ENCODE data around the gene GNS.

The GNS gene

DNA sequence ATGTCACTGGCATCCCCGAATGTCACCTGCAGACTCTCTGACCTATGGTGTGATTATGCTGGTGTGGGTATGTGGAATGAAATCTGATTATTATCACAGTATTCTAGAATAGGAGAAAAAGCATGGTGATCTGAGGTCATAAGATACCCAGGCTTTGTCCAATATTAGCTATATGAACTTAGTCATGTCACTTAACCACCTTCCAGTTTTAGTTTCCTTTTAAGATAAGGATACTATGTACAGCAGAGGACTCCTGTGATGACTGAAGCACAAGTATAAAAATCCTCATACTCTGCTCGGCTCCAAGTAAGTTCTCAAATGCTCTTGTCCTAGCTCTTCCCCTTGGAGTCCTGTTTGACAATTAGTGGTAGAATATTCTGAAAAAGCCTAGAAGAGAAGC is 2.8 kb downstream of the GNS start:
- Mint-ChIP-seq H3K4me3 (peak overlapping the region; percentile 96), H3K36me3 (ENCODE audit: low read depth) (peaks cover 70% of the 10 kb centered on the region), H3K9me3 (no peaks in the 10 kb centered on the region), H3K27me3 (no peaks in the 10 kb centered on the region), H3K4me1 (ENCODE audit: low read depth) (peaks cover 64% of the 10 kb centered on the region), H3K27ac (peak overlapping the region; percentile 88)
- intact Hi-C loops (cut with micrococcal nuclease), result loop anchor here (2.0 to 10.0 kb wide), 3 partner anchors 16 to 302 kb away; partner anchors contain the start of genes RASSF3 and TBK1

DNA sequence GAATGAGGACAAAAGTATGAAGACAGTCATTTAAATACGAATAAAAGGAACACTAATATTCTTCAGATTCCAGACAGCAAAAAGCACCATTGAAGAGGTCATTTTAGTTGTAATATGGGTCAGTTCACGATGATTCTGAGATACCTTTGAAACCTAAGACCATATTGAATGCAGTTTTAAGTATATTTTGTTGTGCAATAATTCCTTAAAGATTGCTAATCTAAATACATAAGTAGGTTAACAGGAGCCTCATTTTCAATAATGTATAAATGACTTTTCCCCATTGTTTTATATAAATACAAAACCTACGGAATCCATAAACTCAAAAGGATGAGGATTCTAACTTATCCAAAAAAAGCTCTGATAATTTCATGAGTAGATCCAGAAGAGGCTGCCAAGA is 5.8 kb downstream of the GNS start:
- peak overlapping the region; percentile 70 for H3K27ac Mint-ChIP-seq
- no peaks in the 10 kb centered on the region for H3K9me3 Mint-ChIP-seq
- no peak overlapping the region for H3K4me3 Mint-ChIP-seq
- H3K4me1 Mint-ChIP-seq (ENCODE audit: low read depth), result peaks cover 70% of the 10 kb centered on the region
- H3K27me3 Mint-ChIP-seq, result no peaks in the 10 kb centered on the region
- peaks cover 84% of the 10 kb centered on the region for H3K36me3 Mint-ChIP-seq (ENCODE audit: low read depth)
- intact Hi-C loops (cut with micrococcal nuclease), result loop anchor here (10.0 kb wide), 1 partner anchor 299 kb away; the partner anchor contains the start of gene TBK1

DNA sequence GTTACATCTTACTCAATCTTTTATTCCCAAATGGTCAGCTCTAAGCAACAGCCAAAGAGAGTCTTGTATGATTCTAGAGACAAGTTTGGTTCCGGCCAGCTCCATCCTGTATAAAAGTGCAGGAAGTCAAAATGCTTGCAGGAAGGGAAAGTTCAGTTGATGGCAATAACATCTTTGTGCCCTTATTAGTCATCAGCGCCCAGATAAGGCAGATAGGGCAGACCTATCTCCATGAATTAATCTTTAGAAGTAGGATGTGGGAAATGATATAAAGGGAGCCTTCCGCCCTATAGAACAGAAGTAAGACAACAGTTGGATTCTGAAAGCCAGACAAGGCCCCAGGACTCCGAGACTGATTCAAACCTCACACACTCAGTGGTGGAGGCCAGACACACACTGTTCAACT is 6.4 kb downstream of the GNS start:
- Mint-ChIP-seq H3K9me3 (no peaks in the 10 kb centered on the region), H3K4me3 (no peak overlapping the region), H3K27me3 (no peaks in the 10 kb centered on the region), H3K36me3 (ENCODE audit: low read depth) (peaks cover 89% of the 10 kb centered on the region), H3K4me1 (ENCODE audit: low read depth) (peaks cover 76% of the 10 kb centered on the region), H3K27ac (peak overlapping the region; percentile 70)
- intact Hi-C loops (cut with micrococcal nuclease), result loop anchor here (10.0 kb wide), 1 partner anchor 298 kb away; the partner anchor contains the start of gene TBK1

DNA sequence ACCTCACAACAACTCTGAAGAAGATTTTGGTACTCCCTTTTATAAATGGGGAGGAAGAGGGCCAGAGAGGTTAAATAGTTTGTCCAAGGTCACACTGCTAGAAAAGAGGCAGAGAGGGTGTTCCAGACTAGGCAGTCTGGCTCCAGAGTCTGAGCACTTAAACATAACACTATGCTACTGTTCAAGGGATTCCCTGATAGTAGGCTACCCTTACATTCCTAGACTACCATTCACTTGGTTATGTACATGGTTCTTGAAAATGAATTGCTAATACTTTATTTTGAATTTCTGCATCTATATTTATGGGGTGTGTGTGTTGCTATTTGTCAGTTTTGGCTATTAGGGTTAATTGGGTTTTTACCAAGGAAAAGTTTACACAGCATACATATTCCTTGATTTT is 7.2 kb downstream of the GNS start:
- no peak overlapping the region for H3K4me3 Mint-ChIP-seq
- H3K27ac Mint-ChIP-seq, result peak overlapping the region; percentile 43
- H3K36me3 Mint-ChIP-seq (ENCODE audit: low read depth), result peaks cover 95% of the 10 kb centered on the region
- H3K27me3 Mint-ChIP-seq, result no peaks in the 10 kb centered on the region
- H3K4me1 Mint-ChIP-seq (ENCODE audit: low read depth), result peaks cover 77% of the 10 kb centered on the region
- H3K9me3 Mint-ChIP-seq, result no peaks in the 10 kb centered on the region
- intact Hi-C loops (cut with micrococcal nuclease), result loop anchor here (10.0 kb wide), 1 partner anchor 297 kb away; the partner anchor contains the start of gene TBK1

DNA sequence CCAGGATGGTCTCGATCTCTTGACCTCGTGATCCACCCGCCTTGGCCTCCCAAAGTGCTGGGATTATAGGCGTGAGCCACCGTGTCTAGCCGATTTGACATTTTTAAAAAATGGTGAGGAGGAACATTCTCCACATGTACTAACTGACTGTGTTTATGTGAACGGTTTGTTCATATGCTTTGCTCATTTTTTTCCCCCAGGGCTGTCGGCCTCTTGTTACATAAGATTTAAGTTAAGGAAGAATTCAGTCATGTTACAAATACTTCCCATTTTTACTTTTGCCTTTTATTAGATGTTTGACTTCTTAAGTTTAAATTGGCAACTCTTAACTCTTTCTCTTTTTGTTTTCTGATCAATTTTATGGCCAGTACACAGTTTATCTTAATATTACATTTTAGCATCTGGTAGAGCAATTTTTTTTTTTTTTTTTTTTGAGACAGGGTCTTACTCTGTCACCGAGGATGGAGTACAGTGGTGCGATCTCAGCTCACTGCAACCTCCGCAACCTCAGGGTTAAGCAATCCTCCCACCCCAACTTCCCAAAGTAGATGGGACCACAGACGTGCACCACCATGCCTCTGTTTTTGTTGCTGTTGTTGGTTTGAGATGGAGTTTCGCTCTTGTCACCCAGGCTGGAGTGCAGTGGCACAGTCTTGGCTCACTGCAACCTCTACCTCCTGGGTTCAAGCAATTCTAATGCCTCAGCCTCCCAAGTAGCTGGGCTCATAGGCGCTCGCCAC is 9.6 kb downstream of the GNS start:
- Mint-ChIP-seq H3K4me3 (peak overlapping the region; percentile 45), H3K27ac (peak overlapping the region; percentile 85), H3K27me3 (no peaks in the 10 kb centered on the region), H3K4me1 (ENCODE audit: low read depth) (peaks cover 72% of the 10 kb centered on the region), H3K9me3 (no peaks in the 10 kb centered on the region), H3K36me3 (ENCODE audit: low read depth) (peaks cover 94% of the 10 kb centered on the region)
- intact Hi-C loops (cut with micrococcal nuclease), result loop anchor here (10.0 kb wide), 1 partner anchor 295 kb away; the partner anchor contains the start of gene TBK1

DNA sequence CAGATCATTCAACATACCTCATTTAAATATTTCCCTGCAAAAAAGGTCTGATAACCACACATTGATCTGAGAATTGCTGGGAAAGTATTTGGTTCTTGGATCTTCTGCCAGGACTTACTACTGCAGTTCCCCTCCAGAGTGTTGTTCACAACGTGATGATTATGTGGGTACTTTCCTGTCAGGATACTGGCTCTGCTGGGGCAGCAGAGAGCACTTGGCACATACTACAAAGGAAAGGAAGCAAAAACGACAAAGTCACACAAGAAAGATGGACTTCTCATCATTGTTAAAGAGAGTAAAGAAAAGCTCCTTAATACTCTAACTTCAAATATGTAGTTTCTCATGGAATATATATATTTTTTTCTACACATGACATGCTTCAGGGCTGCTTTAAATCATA is 11.5 kb downstream of the GNS start:
- intact Hi-C loops (cut with micrococcal nuclease), result no loop called here

DNA sequence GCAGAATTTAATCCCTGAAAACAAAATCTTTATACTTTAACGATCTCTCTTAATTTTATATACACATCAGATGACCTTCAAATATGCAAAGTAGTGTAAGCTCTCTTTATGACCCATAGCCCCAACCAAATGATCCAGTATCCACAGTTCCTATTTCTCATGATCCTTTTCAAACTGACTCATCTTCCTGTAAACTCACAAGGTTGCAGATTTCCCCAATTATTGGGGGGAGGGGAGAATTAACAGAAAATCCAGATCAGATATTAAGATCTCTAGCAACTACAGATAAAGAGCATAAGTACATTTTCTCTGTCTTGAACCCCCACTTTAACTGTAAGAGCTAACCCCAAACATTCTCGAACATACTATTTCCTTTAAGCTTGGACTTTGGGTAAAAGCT is 12.5 kb downstream of the GNS start:
- Mint-ChIP-seq H3K9me3 (no peaks in the 10 kb centered on the region), H3K27me3 (no peaks in the 10 kb centered on the region), H3K36me3 (ENCODE audit: low read depth) (peaks cover 97% of the 10 kb centered on the region), H3K4me1 (ENCODE audit: low read depth) (peaks cover 77% of the 10 kb centered on the region), H3K27ac (peak overlapping the region; percentile 77), H3K4me3 (no peak overlapping the region)
- intact Hi-C loops (cut with micrococcal nuclease), result no loop called here

More for the DNA sequence above, 11.5 kb downstream of the GNS start:
- Mint-ChIP-seq H3K27ac (no peak overlapping the region), H3K9me3 (no peaks in the 10 kb centered on the region), H3K4me1 (ENCODE audit: low read depth) (peaks cover 68% of the 10 kb centered on the region), H3K36me3 (ENCODE audit: low read depth) (peaks cover 94% of the 10 kb centered on the region), H3K27me3 (no peaks in the 10 kb centered on the region), H3K4me3 (no peak overlapping the region)

DNA sequence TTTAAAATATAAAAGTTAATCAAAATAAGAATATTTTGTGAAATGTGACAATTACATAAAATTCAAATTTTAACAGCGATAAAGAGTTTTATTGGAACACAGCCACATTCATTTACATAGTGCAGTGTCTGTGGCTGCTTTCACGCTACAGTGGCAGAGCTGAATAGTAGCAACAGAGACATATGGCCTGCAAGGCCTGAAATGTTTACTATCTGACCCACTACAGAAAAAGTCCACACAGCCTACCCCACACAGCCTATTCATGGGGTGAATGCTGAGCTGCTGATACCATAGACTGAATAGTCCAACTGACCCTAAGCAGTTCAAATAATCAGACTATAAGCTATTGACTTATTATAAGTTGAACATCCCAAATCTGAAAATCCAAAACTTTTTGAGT is 13.2 kb downstream of the GNS start:
- intact Hi-C loops (cut with micrococcal nuclease), result no loop called here
- no peak overlapping the region for H3K4me3 Mint-ChIP-seq

DNA sequence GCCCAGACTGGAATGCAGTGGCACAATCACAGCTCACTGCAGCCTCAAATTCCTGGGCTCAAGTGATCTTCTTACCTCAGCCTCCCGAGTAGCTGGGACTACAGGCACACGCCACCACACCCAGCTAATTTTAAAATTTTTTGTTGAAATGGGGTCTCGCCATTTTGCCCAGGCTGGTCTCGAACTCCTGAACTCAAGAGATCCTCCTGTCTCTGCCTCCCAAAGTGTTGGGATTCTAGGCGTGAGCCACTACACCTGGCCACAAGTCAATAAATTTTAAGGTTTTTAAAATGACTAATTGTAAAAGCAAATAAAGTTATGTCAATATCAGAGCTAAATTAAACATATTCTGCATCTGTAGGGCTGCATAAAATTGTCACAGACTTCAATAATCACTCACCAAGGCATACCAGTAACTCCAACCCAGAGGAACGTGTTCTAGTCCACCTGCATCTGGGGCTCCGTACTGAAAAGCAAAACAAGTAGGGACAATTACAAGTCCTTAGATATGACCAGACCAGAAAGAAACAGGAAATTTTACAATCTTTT is 13.9 kb downstream of the GNS start:
- H3K4me1 Mint-ChIP-seq (ENCODE audit: low read depth), result peaks cover 85% of the 10 kb centered on the region
- peak overlapping the region; percentile 37 for H3K27ac Mint-ChIP-seq
- no peaks in the 10 kb centered on the region for H3K27me3 Mint-ChIP-seq
- intact Hi-C loops (cut with micrococcal nuclease), result no loop called here
- peak overlapping the region; percentile 13 for H3K4me3 Mint-ChIP-seq
- H3K36me3 Mint-ChIP-seq (ENCODE audit: low read depth), result peaks cover 98% of the 10 kb centered on the region
- no peaks in the 10 kb centered on the region for H3K9me3 Mint-ChIP-seq

More for the DNA sequence above, 13.2 kb downstream of the GNS start:
- peaks cover 83% of the 10 kb centered on the region for H3K4me1 Mint-ChIP-seq (ENCODE audit: low read depth)
- H3K27ac Mint-ChIP-seq, result peak overlapping the region; percentile 77
- no peaks in the 10 kb centered on the region for H3K27me3 Mint-ChIP-seq
- H3K9me3 Mint-ChIP-seq, result no peaks in the 10 kb centered on the region
- peaks cover 98% of the 10 kb centered on the region for H3K36me3 Mint-ChIP-seq (ENCODE audit: low read depth)

DNA sequence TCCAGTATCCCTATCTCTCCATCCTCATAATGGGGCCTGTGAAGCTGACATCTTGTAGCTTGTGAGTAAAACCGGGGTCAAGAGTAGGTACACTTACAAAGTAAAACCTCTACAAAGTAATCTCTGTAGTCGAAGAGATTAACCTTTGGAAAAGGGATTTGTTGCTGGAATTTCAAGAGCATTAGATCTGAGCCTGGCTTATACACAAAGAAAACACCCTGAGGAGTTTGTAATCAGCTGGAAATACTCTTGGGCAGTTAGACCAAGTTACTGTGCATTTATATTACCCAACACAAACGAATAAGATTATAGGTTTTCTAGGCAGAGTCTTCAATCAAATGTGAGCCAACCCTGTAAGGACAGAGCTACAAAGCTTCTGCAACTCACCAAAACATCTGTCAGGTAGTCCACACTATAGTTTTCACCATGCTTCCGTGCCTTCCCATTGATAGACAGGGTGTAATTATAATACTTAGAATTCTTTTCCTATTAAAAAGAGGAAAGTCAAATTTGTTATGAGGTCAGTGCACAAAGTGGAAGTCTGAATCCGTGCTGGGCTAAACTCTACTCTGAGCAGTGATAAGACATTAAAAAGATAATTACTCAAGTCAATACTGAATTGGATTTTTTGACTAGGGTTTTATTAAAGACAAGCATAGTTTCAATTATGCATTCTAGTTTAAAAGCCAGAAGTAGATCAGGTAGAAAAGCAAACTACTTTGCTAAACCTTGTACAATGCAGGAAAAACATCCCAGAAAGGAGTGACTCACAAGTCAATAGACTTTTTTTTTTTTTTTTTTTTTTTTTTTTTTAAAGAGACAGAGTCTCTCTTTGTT is 14.6 kb downstream of the GNS start:
- H3K36me3 Mint-ChIP-seq (ENCODE audit: low read depth), result peaks cover 98% of the 10 kb centered on the region
- no peaks in the 10 kb centered on the region for H3K9me3 Mint-ChIP-seq
- intact Hi-C loops (cut with micrococcal nuclease), result loop anchor here (1.0 kb wide), 1 partner anchor 9 kb away; no protein-coding TSS in a partner anchor

DNA sequence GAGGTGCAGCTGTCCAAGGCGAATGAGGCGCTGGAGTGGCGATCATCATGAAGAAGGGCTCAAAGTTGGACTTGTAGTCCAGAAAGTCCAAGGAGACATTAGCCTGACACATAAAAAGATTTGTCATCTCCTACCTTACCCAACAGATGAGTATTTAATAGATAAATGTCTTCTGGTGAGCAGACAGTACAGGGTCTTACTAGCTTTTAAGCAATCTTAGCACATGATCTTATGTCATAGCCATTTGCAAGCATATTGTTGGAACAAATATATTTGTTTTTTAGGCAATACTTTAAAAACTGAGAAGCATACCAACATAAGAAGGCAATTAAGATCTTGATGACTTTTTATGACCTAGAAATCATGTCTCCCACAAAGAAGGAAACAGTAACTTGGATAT is 16.0 kb downstream of the GNS start:
- no peaks in the 10 kb centered on the region for H3K27me3 Mint-ChIP-seq
- no peaks in the 10 kb centered on the region for H3K9me3 Mint-ChIP-seq
- peaks cover 82% of the 10 kb centered on the region for H3K4me1 Mint-ChIP-seq (ENCODE audit: low read depth)
- no peak overlapping the region for H3K27ac Mint-ChIP-seq
- peaks cover 99% of the 10 kb centered on the region for H3K36me3 Mint-ChIP-seq (ENCODE audit: low read depth)
- intact Hi-C loops (cut with micrococcal nuclease), result no loop called here
- H3K4me3 Mint-ChIP-seq, result no peak overlapping the region

More for the DNA sequence above, 14.6 kb downstream of the GNS start:
- Mint-ChIP-seq H3K27me3 (no peaks in the 10 kb centered on the region), H3K4me3 (no peak overlapping the region), H3K4me1 (ENCODE audit: low read depth) (peaks cover 85% of the 10 kb centered on the region), H3K27ac (peak overlapping the region; percentile 37)

DNA sequence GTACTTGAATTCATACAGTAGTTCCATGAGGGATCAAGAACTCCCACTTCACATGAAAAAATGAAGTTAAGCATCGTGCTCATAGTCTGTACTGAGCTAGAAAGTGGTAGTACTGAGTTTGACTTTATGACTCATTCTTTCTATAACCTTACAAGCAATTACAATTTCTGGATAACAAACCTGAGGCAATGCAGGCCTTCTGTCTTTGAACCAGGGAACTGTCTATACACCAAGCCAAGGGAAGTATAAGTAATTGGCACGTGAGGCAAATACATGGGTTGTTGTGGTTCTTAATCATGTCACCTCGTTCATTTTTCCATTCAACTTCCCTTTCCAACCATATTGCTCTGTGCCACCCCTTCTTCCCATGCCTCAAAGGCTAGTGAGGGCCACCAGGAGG is 16.8 kb downstream of the GNS start:
- Mint-ChIP-seq H3K27ac (peak overlapping the region; percentile 71), H3K36me3 (ENCODE audit: low read depth) (peaks cover 99% of the 10 kb centered on the region), H3K4me3 (no peak overlapping the region), H3K4me1 (ENCODE audit: low read depth) (peaks cover 77% of the 10 kb centered on the region), H3K27me3 (no peaks in the 10 kb centered on the region), H3K9me3 (no peaks in the 10 kb centered on the region)
- intact Hi-C loops (cut with micrococcal nuclease), result no loop called here

DNA sequence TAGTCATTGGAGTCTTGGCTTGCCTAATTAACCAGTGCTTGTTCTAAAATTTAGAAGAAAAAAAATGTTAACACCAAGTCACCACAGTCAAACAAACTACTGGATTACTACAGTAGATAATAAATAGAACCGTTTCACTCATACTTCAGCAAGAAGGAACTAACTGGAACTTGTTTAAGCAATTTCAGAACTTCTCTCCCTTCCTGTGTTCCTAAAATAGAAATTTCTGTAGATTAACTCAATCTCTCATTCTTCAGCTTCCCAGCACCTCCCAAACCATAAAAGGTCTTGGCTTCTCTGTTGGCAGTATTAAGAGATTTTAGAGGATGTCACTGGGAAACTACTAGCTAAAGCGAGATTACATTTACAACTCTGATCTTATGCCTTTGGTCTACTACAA is 18.6 kb downstream of the GNS start:
- Mint-ChIP-seq H3K27ac (peak overlapping the region; percentile 71), H3K9me3 (no peaks in the 10 kb centered on the region), H3K36me3 (ENCODE audit: low read depth) (peaks cover 100% of the 10 kb centered on the region), H3K4me3 (peak overlapping the region; percentile 13), H3K27me3 (no peaks in the 10 kb centered on the region), H3K4me1 (ENCODE audit: low read depth) (peaks cover 79% of the 10 kb centered on the region)
- intact Hi-C loops (cut with micrococcal nuclease), result loop anchor here (2.0 kb wide), 1 partner anchor 16 kb away; no protein-coding TSS in a partner anchor
